Neural crest cell (in vitro differentiated cells): ENCODE measurements around the gene MTHFD2. TPM values are rescaled to one million over a fixed set of nuclear protein-coding genes. Genes with fewer than 3 reads are reported as not detected.

Experiments used
- DNase-seq: peaks from one replicate; pipeline ENCODE4 v3.0.0; 2021; ENCODE audit warnings: low read depth, mixed read lengths, low spot score
- H3K27ac Mint-ChIP-seq: one replicate; pipeline ENCODE4 v1.8.0; 2021; ENCODE audit warnings: mild to moderate bottlenecking, mixed read lengths; ENCODE audit not compliant: unreplicated experiment
- H3K27me3 Mint-ChIP-seq: 2 replicates; pipeline ENCODE4 v1.8.0; 2021; ENCODE audit warnings: low read depth, mild to moderate bottlenecking, mixed read lengths
- H3K36me3 Mint-ChIP-seq: 2 replicates; pipeline ENCODE4 v1.8.0; 2021; ENCODE audit warnings: low read depth, mild to moderate bottlenecking, mixed read lengths
- H3K4me1 Mint-ChIP-seq: 2 replicates; pipeline ENCODE4 v1.8.0; 2021; ENCODE audit warnings: mixed read lengths
- H3K4me3 Mint-ChIP-seq: one replicate; pipeline ENCODE4 v1.8.0; 2021; ENCODE audit warnings: mild to moderate bottlenecking, mixed read lengths
- H3K9me3 Mint-ChIP-seq: 2 replicates; pipeline ENCODE4 v1.8.0; 2021; ENCODE audit warnings: mixed read lengths
- long read RNA-seq: library from polyadenylated mRNA; unstranded; transcript quantifications from one replicate; pipeline ENCODE4 v2.0.0, GENCODE V29; 2020
- total RNA-seq: library from RNA; stranded (reverse); gene quantifications from 2 replicates; pipeline ENCODE4 v1.2.1, GENCODE V29; 2021
- TF ChIP-seq, protein P1 (sequence below): fragments of 200-600 bp; sonication (generic); conservative IDR thresholded peaks from 2 replicates; pipeline ENCODE4 v1.5.0; 2021; ENCODE audit warnings: antibody characterized with exemption, mild to moderate bottlenecking

The MTHFD2 gene
- total RNA-seq = 95.7 and 101 TPM in 2 replicates
- long read RNA-seq, full-length matches to known transcripts = 313 of 391 reads
- long read RNA-seq, partial matches to known transcripts = 10 of 391 reads
- long read RNA-seq, other reads (novel, unspliced or antisense) = 68 of 391 reads

- TF ChIP-seq, protein P1, sequence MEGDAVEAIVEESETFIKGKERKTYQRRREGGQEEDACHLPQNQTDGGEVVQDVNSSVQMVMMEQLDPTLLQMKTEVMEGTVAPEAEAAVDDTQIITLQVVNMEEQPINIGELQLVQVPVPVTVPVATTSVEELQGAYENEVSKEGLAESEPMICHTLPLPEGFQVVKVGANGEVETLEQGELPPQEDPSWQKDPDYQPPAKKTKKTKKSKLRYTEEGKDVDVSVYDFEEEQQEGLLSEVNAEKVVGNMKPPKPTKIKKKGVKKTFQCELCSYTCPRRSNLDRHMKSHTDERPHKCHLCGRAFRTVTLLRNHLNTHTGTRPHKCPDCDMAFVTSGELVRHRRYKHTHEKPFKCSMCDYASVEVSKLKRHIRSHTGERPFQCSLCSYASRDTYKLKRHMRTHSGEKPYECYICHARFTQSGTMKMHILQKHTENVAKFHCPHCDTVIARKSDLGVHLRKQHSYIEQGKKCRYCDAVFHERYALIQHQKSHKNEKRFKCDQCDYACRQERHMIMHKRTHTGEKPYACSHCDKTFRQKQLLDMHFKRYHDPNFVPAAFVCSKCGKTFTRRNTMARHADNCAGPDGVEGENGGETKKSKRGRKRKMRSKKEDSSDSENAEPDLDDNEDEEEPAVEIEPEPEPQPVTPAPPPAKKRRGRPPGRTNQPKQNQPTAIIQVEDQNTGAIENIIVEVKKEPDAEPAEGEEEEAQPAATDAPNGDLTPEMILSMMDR = peak; percentile 84
- H3K4me1 Mint-ChIP-seq = peaks cover 37% of the 10 kb centered on the region
- H3K4me3 Mint-ChIP-seq = peak within 1 kb of the TSS; percentile 98
- no peaks in the 10 kb centered on the region for H3K36me3 Mint-ChIP-seq
- H3K9me3 Mint-ChIP-seq = peaks cover 2% of the 10 kb centered on the region
- no peaks in the 10 kb centered on the region for H3K27me3 Mint-ChIP-seq
- peak within 1 kb of the TSS; percentile 99 for H3K27ac Mint-ChIP-seq
- DNase-seq = peak; percentile 96
These were observed at the start of gene MTHFD2 for GRCh38 chr2:74198461-74199274. TSS of gene MTHFD2 (plus strand) at chr2:74198615. CDS start at chr2:74198642, 27 bp downstream.

- Mint-ChIP-seq H3K27me3 (no peaks in the 10 kb centered on the region), H3K36me3 (no peaks in the 10 kb centered on the region), H3K27ac (no peak overlapping the region), H3K4me3 (no peak overlapping the region), H3K9me3 (no peaks in the 10 kb centered on the region), H3K4me1 (no peaks in the 10 kb centered on the region)
- no peak for DNase-seq
- TF ChIP-seq, protein P1 = no peak
These were observed 49.2 kb upstream of the MTHFD2 start for GRCh38 chr2:74149247-74149525.

DNA sequence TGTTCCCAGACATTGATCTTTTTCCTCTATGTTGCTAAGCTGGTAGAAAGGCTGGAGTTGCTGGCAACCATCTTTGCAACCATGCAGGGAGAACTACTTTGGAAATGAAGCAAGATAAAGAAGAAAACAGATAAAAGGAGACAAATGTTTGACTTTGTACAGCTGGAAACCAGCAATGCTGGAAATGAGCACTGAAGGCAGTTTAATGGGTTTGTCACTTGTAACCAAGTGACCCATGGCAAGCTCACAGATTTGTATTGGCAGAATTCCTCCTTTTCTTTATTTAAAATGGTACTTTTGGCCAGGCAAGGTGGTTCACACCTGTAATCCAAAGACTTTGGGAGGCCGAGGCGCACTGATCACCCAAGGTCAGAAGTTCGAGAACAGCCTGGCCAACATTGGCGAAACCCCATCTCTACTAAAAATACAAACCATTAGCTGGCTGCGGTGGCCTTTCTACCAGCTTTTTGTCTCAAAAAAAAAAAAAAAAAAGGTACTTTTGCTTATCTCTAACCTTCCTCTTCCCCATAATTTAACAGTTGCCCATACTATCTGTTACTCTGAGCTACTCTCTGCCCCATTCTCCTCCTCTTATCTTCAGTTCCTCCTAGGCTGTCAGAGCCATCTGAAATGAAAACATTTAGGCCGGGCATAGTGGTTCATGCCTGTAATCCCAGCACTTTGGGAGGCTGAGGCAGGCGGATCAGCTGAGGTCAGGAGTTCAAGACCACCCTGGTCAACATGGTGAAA is 48.7 kb upstream of the MTHFD2 start:
- Mint-ChIP-seq H3K4me3 (peak overlapping the region; percentile 72), H3K27ac (no peak overlapping the region), H3K27me3 (no peaks in the 10 kb centered on the region), H3K4me1 (no peaks in the 10 kb centered on the region), H3K36me3 (no peaks in the 10 kb centered on the region), H3K9me3 (no peaks in the 10 kb centered on the region)
- DNase-seq = no peak
- TF ChIP-seq, protein P1 = no peak

DNA sequence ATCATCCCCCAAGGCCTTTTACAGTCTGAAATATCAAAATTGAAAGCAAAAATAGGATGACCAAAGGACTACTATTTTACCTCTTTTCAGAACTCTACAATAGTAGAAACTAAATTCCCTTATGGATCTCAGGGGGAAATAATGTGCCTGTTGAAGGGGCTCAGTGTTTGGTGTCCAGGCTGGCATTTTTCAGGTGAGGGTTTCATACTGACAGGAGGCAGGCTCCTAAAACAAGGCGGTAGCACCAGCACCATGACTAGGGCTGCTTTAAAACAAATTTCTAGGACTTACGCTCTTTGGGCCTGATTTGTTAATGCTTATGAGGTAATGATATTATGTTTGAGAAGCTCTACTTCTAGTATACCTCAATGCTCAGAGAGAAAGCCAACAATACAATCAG is 45.5 kb upstream of the MTHFD2 start:
- Mint-ChIP-seq H3K4me3 (no peak overlapping the region), H3K27me3 (no peaks in the 10 kb centered on the region), H3K4me1 (no peaks in the 10 kb centered on the region), H3K9me3 (no peaks in the 10 kb centered on the region), H3K36me3 (no peaks in the 10 kb centered on the region), H3K27ac (no peak overlapping the region)
- no peak for DNase-seq
- TF ChIP-seq, protein P1 = no peak

GRCh38 chr2:74155830-74156229 is 42.6 kb upstream of the MTHFD2 start:
- Mint-ChIP-seq H3K27ac (no peak overlapping the region), H3K36me3 (peaks cover 3% of the 10 kb centered on the region), H3K4me3 (no peak overlapping the region)

More at GRCh38 chr2:74155830-74156229, 42.6 kb upstream of the MTHFD2 start:
- no peaks in the 10 kb centered on the region for H3K4me1 Mint-ChIP-seq
- no peak for DNase-seq
- H3K27me3 Mint-ChIP-seq = no peaks in the 10 kb centered on the region
- H3K9me3 Mint-ChIP-seq = no peaks in the 10 kb centered on the region
- TF ChIP-seq, protein P1 = no peak
